Smooth muscle cell (in vitro differentiated cells): ENCODE data around the gene DNAH3. TPM values are rescaled to one million over a fixed set of nuclear protein-coding genes. Genes with fewer than 3 reads are reported as not detected.

Source experiments
- DNase-seq: peaks from one replicate; lab custom pipeline; 2025; ENCODE audit not compliant: unreplicated experiment; lab: John Stamatoyannopoulos, UW
- H2AFZ ChIP-seq: fragments of 200-600 bp; sonication (generic); 2 replicates; pipeline ENCODE4 v1.6.0; 2016; ENCODE audit warnings: antibody characterized with exemption, low read depth, mild to moderate bottlenecking
- H3F3A ChIP-seq: fragments of 200-600 bp; sonication (generic); 2 replicates; pipeline ENCODE4 v1.6.0; 2017; ENCODE audit warnings: antibody characterized with exemption, low read depth
- H3K27ac ChIP-seq: fragments of 200-600 bp; sonication (generic); 2 replicates; pipeline ENCODE4 v1.5.1; 2016; ENCODE audit warnings: low read depth, mild to moderate bottlenecking
- H3K27me3 ChIP-seq: fragments of 200-600 bp; sonication (generic); 2 replicates; pipeline ENCODE4 v1.6.1; 2016; ENCODE audit warnings: low read depth, mild to moderate bottlenecking
- H3K36me3 ChIP-seq: fragments of 200-600 bp; sonication (generic); 2 replicates; pipeline ENCODE4 v1.5.1; 2016; ENCODE audit warnings: low read depth
- H3K4me1 ChIP-seq: fragments of 200-600 bp; sonication (generic); 2 replicates; pipeline ENCODE4 v1.5.1; 2016; ENCODE audit warnings: low read depth
- H3K4me2 ChIP-seq: fragments of 200-600 bp; sonication (generic); 2 replicates; pipeline ENCODE4 v1.6.0; 2016; ENCODE audit warnings: mild to moderate bottlenecking
- H3K4me3 ChIP-seq: fragments of 200-600 bp; sonication (generic); 2 replicates; pipeline ENCODE4 v1.5.1; 2016; ENCODE audit warnings: mild to moderate bottlenecking
- H3K79me2 ChIP-seq: fragments of 200-600 bp; sonication (generic); 2 replicates; pipeline ENCODE4 v1.6.0; 2016; ENCODE audit warnings: low read depth, mild to moderate bottlenecking
- H3K9ac ChIP-seq: fragments of 200-600 bp; sonication (generic); 2 replicates; pipeline ENCODE4 v1.6.0; 2016; ENCODE audit warnings: low read depth
- H3K9me3 ChIP-seq: fragments of 200-600 bp; sonication (generic); replicated peaks from 2 replicates; pipeline ENCODE4 v1.5.1; 2016; ENCODE audit warnings: low read depth
- H4K20me1 ChIP-seq: fragments of 200-600 bp; sonication (generic); 2 replicates; pipeline ENCODE4 v1.6.0; 2016; ENCODE audit warnings: low read depth
- WGBS: methylation state at CpG from one replicate; pipeline ENCODE4 v1.1.7; 2016; ENCODE audit warnings: low lambda C conversion rate; 5-methylcytosine and 5-hydroxymethylcytosine counted together
- polyA plus RNA-seq: library from polyadenylated mRNA; unstranded; fragments of >200 nt; fragmentation: Nextera tagmentation; extraction: Ambion mirVana; gene quantifications from 2 replicates; pipeline ENCODE4 v1.2.1, GENCODE V29; 2016
- total RNA-seq: library from RNA; depleted of rRNA; stranded (reverse); fragments of >200 nt; gene quantifications from 2 replicates; pipeline ENCODE4 v1.2.3, GENCODE V29; 2014
- TF ChIP-seq, protein P1 (sequence below): fragments of 200-600 bp; sonication (generic); IDR thresholded peaks from 2 replicates; pipeline ENCODE4 v1.5.1; 2017; ENCODE audit warnings: borderline replicate concordance, mild to moderate bottlenecking, antibody characterized with exemption; ENCODE audit not compliant: insufficient read depth, poor library complexity, severe bottlenecking

Gene DNAH3
- total and polyA plus RNA-seq, 2 experiments from 2014 or later, result not detected

DNA sequence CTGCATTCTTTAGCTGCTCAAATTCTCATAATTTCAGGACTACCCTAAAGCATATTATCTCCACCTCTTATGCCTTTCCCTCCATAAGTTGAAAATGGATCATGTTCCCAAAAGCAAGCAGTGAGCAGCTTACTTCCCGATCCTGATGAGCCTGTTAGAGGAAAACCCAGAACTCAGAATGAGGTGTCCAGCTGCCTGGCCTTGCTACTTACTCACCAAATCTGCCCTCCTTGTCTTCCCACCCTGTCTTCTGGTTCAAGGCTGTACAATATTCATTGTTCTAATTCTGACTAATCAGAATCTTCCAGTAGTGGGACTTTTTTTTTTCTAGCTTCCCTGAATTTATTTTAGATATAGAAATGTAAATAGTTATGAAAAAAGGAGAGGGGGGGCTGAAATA is 239.3 kb downstream of the DNAH3 start:
- H3K4me3 ChIP-seq, result no peak overlapping the region
- no peaks in the 10 kb centered on the region for H3K9me3 ChIP-seq
- TF ChIP-seq, protein P1, sequence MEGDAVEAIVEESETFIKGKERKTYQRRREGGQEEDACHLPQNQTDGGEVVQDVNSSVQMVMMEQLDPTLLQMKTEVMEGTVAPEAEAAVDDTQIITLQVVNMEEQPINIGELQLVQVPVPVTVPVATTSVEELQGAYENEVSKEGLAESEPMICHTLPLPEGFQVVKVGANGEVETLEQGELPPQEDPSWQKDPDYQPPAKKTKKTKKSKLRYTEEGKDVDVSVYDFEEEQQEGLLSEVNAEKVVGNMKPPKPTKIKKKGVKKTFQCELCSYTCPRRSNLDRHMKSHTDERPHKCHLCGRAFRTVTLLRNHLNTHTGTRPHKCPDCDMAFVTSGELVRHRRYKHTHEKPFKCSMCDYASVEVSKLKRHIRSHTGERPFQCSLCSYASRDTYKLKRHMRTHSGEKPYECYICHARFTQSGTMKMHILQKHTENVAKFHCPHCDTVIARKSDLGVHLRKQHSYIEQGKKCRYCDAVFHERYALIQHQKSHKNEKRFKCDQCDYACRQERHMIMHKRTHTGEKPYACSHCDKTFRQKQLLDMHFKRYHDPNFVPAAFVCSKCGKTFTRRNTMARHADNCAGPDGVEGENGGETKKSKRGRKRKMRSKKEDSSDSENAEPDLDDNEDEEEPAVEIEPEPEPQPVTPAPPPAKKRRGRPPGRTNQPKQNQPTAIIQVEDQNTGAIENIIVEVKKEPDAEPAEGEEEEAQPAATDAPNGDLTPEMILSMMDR, result no peak
- peak overlapping the region; percentile 50 for H3K4me2 ChIP-seq
- peaks cover 11% of the 10 kb centered on the region for H3F3A ChIP-seq
- H2AFZ ChIP-seq, result no peak overlapping the region
- peaks cover 16% of the 10 kb centered on the region for H3K4me1 ChIP-seq
- no peaks in the 10 kb centered on the region for H3K79me2 ChIP-seq
- H3K36me3 ChIP-seq, result no peaks in the 10 kb centered on the region
- peak overlapping the region; percentile 86 for H3K27ac ChIP-seq
- H4K20me1 ChIP-seq, result no peaks in the 10 kb centered on the region
- no peaks in the 10 kb centered on the region for H3K27me3 ChIP-seq
- no peak for DNase-seq
- peak overlapping the region; percentile 54 for H3K9ac ChIP-seq
- WGBS, result 86% methylated on average over 1 of the region's 1 CpG

DNA sequence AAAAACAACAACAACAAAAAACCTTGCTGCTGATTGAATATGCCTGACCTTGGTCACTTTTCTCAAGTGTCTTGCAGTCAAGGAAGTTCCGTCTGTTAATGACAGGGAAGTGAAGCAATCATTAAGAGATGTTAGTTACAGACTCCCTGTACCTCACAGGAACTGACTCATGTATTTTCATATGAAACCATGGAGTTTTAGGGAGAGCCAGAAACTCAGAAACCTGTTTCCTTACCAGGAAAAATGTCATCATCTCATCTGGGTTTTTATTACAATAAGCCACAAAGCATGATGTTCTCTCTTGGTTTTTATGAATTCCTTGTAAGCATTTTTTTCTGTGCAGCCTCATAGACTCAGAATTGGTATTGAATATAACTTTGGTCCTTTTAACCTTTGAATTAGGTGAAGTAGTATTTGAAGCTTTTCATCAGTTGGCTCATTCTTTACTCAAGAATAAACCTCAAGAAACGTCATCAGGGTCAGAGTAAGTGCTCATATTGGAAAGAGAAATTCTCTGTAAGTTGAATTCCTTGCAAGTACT is 239.8 kb downstream of the DNAH3 start:
- peak overlapping the region; percentile 50 for H3K4me2 ChIP-seq
- H3K4me3 ChIP-seq, result no peak overlapping the region
- TF ChIP-seq, protein P1, result no peak
- peak overlapping the region; percentile 54 for H3K9ac ChIP-seq
- no peak overlapping the region for H2AFZ ChIP-seq
- H3K27ac ChIP-seq, result peak overlapping the region; percentile 86
- DNase-seq, result no peak
- peaks cover 19% of the 10 kb centered on the region for H3K4me1 ChIP-seq
- H3K27me3 ChIP-seq, result no peaks in the 10 kb centered on the region
- no peaks in the 10 kb centered on the region for H3K36me3 ChIP-seq
- no peaks in the 10 kb centered on the region for H3K9me3 ChIP-seq
- no peaks in the 10 kb centered on the region for H4K20me1 ChIP-seq
- peaks cover 11% of the 10 kb centered on the region for H3F3A ChIP-seq
- 35% methylated on average over 2 of the region's 2 CpGs for WGBS
- H3K79me2 ChIP-seq, result no peaks in the 10 kb centered on the region

DNA sequence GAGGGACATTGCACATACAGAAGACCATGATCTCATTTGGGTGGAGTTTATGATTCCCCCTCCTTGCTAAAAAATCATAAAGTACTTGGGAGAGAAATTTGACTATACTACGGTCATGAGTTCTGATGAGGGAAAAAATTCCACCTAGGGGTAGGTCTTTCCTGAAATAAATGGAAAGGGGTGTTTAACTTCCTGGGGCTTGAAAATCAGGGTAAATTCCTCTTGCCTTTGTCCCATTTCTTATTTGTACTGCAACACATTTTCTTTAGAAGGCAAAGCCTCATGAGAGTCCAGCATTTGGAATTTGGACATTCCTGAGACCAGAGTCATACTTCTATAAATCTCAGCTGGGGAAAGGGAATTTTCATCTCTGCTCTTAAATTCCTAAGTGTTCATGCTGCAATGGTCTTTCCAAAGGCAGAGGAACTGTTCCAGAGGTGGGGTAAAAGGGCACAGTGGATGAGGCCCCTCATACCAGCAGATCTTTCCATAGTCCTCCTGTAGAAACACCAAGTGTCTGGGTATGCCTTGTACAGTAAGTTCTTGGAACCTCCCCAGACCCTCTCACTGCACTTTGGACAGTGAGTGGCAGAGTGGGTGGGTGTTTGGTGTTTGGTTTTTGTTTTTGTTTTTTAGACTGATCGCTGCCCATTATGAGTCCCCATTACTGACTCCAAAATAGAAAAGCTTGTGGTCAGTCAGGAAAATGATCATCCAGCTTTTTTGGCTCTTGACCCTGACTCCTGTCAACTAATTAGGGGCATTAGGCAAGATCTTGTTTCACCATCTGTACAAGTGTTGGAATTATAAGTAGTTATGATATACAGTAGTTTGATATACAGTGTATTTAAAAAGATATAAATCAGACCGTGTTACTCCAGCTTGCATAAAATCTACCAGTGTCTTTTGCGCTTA is 244.0 kb downstream of the DNAH3 start:
- H3K9me3 ChIP-seq, result no peaks in the 10 kb centered on the region
- H3K4me3 ChIP-seq, result no peak overlapping the region
- no peaks in the 10 kb centered on the region for H4K20me1 ChIP-seq
- H3F3A ChIP-seq, result peaks cover 19% of the 10 kb centered on the region
- no peak overlapping the region for H3K9ac ChIP-seq
- peaks cover 11% of the 10 kb centered on the region for H3K79me2 ChIP-seq
- no peak for DNase-seq
- H2AFZ ChIP-seq, result no peak overlapping the region
- H3K36me3 ChIP-seq, result no peaks in the 10 kb centered on the region
- H3K4me1 ChIP-seq, result peaks cover 35% of the 10 kb centered on the region
- peak overlapping the region; percentile 69 for H3K4me2 ChIP-seq
- H3K27ac ChIP-seq, result peak overlapping the region; percentile 78
- no peaks in the 10 kb centered on the region for H3K27me3 ChIP-seq
- TF ChIP-seq, protein P1, result no peak
- WGBS, result 67% methylated on average over 4 of the region's 4 CpGs
